GM12891 (cell line): ENCODE measurements around the gene NDUFC2.
"Not testable (repeated sequence)": the region's sequence is repeated elsewhere in the genome, so short reads cannot be mapped to it uniquely, and the experiment has no call there.

Experiments used
- DNase-seq: peaks from one replicate; pipeline ENCODE4 v3.0.0; 2011; ENCODE audit warnings: low spot score; ENCODE audit not compliant: insufficient read length
- FAIRE-seq: peaks from 2 replicates; lab custom pipeline; 2011; peaks lifted over from hg19 to GRCh38; lab: Jason Lieb, UNC
- PAX5 ChIP-seq: IDR thresholded peaks from 2 replicates; pipeline ENCODE4 v1.6.1; 2011; ENCODE audit warnings: low read length, moderate library complexity, mild to moderate bottlenecking; ENCODE audit not compliant: insufficient read depth, severe bottlenecking
- POLR2A ChIP-seq: IDR thresholded peaks from 2 replicates; pipeline ENCODE4 v1.6.1; 2011; ENCODE audit warnings: low read depth, low read length, control low read depth
- POLR2AphosphoS5 ChIP-seq: IDR thresholded peaks from 2 replicates; pipeline ENCODE4 v1.6.1; 2011; ENCODE audit warnings: low read depth, low read length, control low read depth
- POU2F2 ChIP-seq: IDR thresholded peaks from 2 replicates; pipeline ENCODE4 v1.6.1; 2011; ENCODE audit warnings: low read depth, mild to moderate bottlenecking, control low read depth, low read length, moderate library complexity
- SPI1 ChIP-seq: IDR thresholded peaks from 2 replicates; pipeline ENCODE4 v1.6.1; 2011; ENCODE audit warnings: low read depth, low read length, control low read depth
- TAF1 ChIP-seq: IDR thresholded peaks from 2 replicates; pipeline ENCODE4 v1.6.1; 2011; ENCODE audit warnings: low read depth, low read length, control low read depth

NDUFC2 gene

DNA sequence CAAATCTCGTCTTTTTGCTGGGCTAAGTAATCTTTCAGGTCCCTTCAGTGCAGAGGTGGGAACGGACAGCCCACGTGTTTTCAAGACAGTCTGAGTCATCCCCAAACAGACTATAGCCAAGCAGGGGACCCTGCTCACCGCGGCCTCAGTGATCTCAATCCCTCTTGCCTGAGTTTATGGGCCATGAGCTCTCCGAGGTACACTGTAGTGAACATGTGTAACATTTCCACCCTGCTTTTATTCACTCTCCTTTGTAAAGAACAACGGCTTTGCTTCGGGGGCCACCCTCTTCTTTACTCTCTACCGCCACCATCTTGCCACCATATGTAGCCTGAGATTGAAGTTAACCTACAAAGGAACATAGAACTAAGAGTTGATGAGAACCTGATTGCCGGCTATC, 45.0 kb downstream of the NDUFC2 start:
- TF ChIP-seq PAX5 (no peak), SPI1 (no peak), TAF1 (no peak), POU2F2 (no peak), POLR2A (no peak), POLR2AphosphoS5 (no peak)
- FAIRE-seq (no peak), DNase-seq (no peak)

DNA sequence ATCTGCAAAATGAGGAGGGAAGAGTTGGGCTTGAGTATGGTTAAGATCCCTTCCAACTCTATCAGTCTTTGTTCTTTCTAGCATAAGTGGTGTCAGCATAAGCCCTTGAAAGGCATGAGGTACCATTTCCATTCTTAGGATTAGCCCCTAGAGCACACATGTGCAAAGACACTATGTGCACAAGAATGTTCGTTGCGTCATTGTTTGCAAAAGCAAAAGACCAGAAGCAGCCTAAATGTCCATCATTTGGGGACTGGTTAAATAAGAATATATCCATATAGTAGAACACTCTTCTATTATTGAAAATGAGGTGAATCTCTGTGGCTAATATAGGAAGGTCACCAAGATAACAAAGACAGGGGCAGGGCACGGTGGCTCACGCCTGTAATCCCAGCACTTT, 46.6 kb downstream of the NDUFC2 start:
- FAIRE-seq (peak; percentile 5), DNase-seq (no peak)
- TF ChIP-seq SPI1 = no peak
- TF ChIP-seq POLR2A = no peak
- no peak for TF ChIP-seq TAF1
- TF ChIP-seq PAX5 = no peak
- no peak for TF ChIP-seq POLR2AphosphoS5
- TF ChIP-seq POU2F2 = no peak

DNA sequence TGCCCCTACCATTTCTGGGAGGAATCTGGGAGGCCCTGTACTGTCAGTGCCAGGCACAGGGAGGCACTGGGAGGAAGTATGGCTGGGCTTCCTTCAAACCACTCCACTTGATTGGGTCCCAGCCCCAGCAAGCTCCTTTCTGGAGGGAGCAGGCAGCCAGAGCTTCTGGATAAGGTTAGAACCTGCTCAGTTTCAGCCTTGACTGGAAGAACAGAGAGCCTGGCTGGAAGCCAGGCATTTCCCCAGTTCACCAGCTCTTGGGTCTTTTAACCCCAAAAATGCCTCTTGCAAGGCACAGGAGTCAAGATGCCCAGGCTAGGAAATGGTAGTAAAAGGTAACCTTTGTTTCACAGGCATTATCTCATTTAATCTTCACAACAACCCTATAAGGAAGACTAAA, 47.6 kb downstream of the NDUFC2 start:
- FAIRE-seq = no peak
- TF ChIP-seq SPI1 (no peak), POU2F2 (no peak), PAX5 (no peak), POLR2A (no peak), POLR2AphosphoS5 (no peak), TAF1 (no peak)
- DNase-seq = no peak

DNA sequence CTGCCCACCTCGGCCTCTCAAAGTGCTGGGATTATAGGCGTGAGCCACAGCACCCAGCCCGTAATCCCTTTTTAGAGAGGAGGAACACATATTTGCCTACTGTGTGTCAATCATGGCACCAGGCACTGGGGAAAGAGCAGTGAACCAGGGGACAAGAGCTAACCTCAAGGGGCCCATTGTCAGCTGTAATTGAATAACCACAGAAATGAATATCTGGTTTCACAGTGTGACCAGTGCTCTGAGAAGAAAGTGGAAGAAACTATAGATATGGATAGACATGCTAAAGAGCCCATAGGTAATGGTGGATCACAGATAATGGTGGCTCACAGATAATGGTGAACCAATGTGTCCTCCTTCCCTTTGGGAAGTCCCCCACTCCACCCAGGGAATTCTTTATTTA, 48.0 kb downstream of the NDUFC2 start:
- FAIRE-seq = no peak
- TF ChIP-seq PAX5 (no peak), POLR2AphosphoS5 (no peak), POU2F2 (no peak), TAF1 (no peak), SPI1 (no peak), POLR2A (no peak)
- DNase-seq = no peak

DNA sequence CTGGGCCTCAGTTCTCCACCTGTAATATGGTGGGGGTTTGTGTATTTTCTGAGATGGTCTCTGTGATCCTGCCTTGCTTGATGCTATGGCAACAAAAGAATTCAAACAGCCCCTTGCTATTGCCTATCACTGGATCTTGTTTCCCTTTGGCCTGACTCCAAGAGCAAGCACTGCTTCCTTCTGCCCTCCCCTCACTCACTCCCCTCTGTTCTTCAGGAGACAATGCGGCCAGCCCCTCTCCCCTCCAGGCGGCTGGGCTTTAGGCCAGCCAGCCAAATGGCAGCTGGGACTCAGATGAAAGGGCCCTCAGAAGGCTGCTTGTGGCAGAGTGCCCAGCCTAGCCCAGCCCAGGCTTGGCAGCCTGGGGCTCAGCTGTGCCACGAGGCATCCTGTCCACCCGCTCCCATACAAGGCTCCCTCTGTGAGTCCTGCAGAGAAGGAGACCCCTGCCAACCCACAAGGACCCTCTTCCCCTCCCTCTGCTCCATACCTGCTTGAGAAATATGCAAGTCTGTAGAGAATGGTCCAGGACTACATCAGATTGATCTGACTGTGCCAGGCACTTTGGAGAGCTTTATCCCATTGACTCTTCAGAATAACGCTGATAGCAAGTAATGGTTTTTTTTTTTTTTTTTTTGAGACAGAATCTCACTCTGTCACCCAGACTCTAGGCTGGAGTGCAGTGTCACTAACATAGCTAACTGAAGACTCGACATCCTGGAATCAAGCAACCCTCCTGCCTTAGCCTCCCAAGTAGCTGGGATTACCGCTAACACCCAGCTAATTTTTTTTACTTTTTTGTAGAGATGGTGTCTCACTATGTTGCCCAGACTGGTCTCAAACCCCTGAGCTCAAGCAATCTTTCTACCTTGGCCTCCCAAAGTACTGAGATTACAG, 49.0 kb downstream of the NDUFC2 start:
- no peak for DNase-seq
- no peak for FAIRE-seq
- TF ChIP-seq SPI1 = no peak
- TF ChIP-seq POLR2AphosphoS5 = no peak
- TF ChIP-seq POLR2A = no peak
- TF ChIP-seq PAX5 = no peak
- no peak for TF ChIP-seq POU2F2
- no peak for TF ChIP-seq TAF1

DNA sequence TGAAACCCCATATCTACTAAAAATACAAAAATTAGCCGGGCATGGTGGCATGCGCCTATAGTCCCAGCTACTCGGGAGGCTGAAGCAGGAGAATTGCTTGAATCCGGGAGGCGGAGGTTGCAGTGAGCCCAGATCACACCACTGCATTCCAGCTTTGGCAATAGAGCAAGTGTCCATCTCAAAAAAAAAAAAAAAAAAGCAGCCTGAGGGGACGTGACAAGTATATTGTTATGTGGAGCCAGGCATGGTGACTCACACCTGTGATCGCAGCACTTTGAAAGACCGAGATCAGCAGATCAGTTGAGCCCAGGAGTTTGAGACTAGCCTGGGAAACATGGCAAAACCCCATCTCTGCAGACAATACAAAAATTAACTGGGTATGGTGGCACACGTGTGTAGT, 51.2 kb downstream of the NDUFC2 start:
- DNase-seq, FAIRE-seq: not testable (repeated sequence)

DNA sequence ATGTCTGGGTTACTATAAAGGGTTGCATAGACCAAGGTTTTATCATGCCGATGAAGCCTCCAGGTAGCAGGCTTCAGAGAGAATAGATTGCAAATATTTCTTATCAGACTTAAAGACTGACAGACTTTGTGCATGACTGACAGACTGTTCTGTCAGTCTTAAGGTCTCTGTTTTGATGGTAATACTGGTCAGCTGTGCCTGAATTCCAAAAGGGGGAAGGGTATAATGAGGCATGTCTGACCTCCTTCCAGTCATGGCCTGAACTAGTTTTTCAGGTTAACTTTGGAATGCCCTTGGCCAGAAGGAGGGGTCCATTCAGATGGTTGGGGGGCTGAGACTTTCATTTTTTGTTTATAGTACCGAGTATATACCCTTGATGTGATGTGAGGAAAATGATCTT, 51.9 kb downstream of the NDUFC2 start:
- FAIRE-seq (no peak), DNase-seq (no peak)
- TF ChIP-seq POLR2A (no peak), POU2F2 (no peak)

DNA sequence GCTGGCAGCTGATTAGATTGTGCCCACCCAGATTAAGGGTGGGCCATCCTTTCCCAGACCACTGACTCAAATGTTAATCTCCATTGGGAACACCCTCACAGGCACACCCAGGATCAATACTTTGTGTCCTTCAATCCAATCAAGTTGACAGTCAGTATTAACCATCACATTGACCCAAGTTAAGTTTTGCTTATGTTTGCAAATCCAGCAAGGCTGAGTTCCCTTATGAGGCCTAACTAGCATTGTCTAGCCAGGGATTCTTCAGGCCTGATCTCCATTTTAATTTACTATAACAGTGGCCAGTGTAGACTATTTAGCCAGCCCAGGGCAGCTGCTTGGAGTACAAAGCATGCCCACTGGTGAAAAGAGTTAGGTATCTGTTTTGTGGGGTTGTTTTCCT, 54.3 kb downstream of the NDUFC2 start:
- no peak for TF ChIP-seq POLR2A
- no peak for TF ChIP-seq POLR2AphosphoS5
- TF ChIP-seq POU2F2 = no peak
- no peak for TF ChIP-seq SPI1
- no peak for TF ChIP-seq TAF1
- no peak for TF ChIP-seq PAX5
- no peak for FAIRE-seq
- DNase-seq = no peak

DNA sequence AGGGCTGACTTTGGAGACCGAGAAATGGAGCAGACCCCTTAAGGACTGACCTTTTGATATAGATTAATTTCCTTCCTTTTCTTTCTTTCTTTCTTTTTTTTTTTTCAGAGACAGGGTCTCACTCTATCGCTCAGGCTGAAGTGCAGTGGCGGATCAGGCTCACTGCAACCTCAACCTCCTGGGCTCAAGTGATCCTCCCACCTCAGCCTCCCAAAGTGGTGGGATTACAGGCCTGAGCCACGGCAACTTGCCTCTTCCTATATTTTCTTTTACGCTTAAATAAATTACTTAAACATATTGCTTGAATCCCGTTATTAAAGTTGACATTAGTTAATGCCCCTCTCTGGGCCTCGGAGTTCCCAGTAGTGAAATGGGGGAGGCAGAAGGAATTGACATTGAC, 56.2 kb downstream of the NDUFC2 start:
- TF ChIP-seq SPI1 = no peak
- no peak for TF ChIP-seq POU2F2
- TF ChIP-seq POLR2AphosphoS5 = no peak
- no peak for TF ChIP-seq PAX5
- TF ChIP-seq POLR2A = no peak
- TF ChIP-seq TAF1 = no peak
- DNase-seq (no peak), FAIRE-seq (no peak)
